ENCODE measurements around the gene NFATC1.

The NFATC1 gene

GRCh38 chr18:79471597-79471996 lies 75.9 kb downstream of the NFATC1 start:
- TF ChIP-seq GATA3 (IDR thresholded peaks at IDR 0.05; ENCODE audit: low read depth, low read length) (no peak), GATA2 (IDR thresholded peaks at IDR 0.05; ENCODE audit: low read depth, low read length) (no peak)

GRCh38 chr18:79472176-79472575 lies 76.4 kb downstream of the NFATC1 start:
- no peak for TF ChIP-seq GATA2 (IDR thresholded peaks at IDR 0.05; ENCODE audit: low read depth, low read length)
- TF ChIP-seq GATA3 (IDR thresholded peaks at IDR 0.05; ENCODE audit: low read depth, low read length), result no peak

DNA sequence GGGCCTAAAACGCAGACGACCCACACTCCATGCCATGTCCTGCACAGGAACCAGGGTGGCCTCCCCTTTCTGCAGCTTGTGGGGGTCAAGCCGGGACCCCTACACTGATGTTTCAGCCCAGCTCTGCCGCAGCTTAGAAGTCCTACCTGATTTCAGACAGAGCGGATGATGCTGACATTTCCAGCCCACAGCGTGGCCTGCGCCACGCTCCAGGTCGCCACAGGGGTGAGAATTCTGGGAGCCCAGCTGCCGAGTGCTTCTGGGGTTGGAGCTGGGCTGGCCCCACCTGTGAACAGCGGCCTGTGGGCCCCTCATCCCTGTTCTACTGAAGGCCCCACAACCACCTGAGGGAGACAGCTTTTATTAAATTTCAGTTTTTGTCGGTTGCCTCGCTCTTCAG lies 77.2 kb downstream of the NFATC1 start:
- TF ChIP-seq GATA2 (IDR thresholded peaks at IDR 0.05; ENCODE audit: low read depth, low read length), result no peak
- no peak for TF ChIP-seq GATA3 (IDR thresholded peaks at IDR 0.05; ENCODE audit: low read depth, low read length)

- TF ChIP-seq GATA3 (IDR thresholded peaks at IDR 0.05; ENCODE audit: low read depth, low read length) (no peak), GATA2 (IDR thresholded peaks at IDR 0.05; ENCODE audit: low read depth, low read length) (no peak)
Observed at GRCh38 chr18:79476031-79476917, 80.5 kb downstream of the NFATC1 start.

GRCh38 chr18:79476918-79477571 lies 81.3 kb downstream of the NFATC1 start:
- TF ChIP-seq GATA3 (IDR thresholded peaks at IDR 0.05; ENCODE audit: low read depth, low read length), result no peak
- TF ChIP-seq GATA2 (IDR thresholded peaks at IDR 0.05; ENCODE audit: low read depth, low read length), result no peak

- TF ChIP-seq GATA3 (IDR thresholded peaks at IDR 0.05; ENCODE audit: low read depth, low read length), result no peak
- TF ChIP-seq GATA2 (IDR thresholded peaks at IDR 0.05; ENCODE audit: low read depth, low read length), result no peak
Observed at GRCh38 chr18:79477711-79478483, 82.2 kb downstream of the NFATC1 start.

DNA sequence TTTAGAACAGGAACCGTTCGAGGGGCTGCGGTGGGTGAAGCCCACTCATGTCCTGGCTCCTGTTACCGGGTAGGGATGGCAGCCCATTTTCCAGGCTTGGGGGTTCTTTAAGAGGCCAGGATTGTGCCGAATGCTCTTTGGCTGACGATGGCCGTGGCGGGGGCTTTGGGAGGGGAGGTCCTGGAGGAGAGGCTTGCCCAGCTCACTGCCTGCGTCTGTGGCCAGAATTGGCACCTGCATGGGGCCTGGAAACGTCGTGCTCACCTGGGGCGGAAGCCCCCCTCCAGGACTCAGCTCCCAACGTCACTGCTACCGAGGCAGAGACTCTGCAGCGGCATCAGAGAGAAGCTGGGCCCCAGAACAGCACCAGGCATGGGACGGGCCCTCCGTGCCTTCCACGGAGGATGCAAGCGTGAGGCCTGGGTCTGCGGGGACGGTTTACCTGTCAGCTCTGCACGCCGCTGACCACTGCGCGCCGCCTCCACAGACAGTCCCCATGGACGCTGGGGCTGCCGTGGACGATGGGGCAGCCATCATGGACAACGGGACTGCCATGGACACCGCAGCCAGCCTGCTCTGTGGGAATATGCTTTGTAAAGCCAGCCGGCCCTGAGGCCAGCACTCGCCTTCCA lies 82.9 kb downstream of the NFATC1 start:
- TF ChIP-seq GATA2 (IDR thresholded peaks at IDR 0.05; ENCODE audit: low read depth, low read length) (no peak), GATA3 (IDR thresholded peaks at IDR 0.05; ENCODE audit: low read depth, low read length) (no peak)

- TF ChIP-seq GATA2 (IDR thresholded peaks at IDR 0.05; ENCODE audit: low read depth, low read length), result no peak
- TF ChIP-seq GATA3 (IDR thresholded peaks at IDR 0.05; ENCODE audit: low read depth, low read length), result no peak
Observed at GRCh38 chr18:79479116-79479760, 83.5 kb downstream of the NFATC1 start.

DNA sequence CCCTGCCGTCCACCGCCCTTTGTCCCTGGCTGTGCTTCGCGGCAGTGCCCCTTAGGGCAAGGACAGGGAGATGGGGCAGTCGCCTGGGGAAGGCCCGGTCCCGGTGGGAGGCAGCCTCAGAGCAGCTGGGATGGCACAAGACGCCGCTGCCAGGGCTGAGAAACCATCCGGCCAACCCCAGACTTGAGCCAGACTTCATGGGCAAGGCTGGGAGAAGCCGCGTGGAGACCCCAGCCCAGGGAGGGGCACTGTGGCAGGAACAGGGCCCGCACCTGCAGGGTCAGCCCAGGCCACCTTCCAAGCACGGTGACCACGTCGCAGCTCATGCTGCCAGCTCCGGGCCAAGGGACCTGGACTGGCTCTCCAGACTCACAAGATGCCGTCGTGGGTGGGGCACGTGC lies 84.0 kb downstream of the NFATC1 start:
- no peak for TF ChIP-seq GATA3 (IDR thresholded peaks at IDR 0.05; ENCODE audit: low read depth, low read length)
- TF ChIP-seq GATA2 (IDR thresholded peaks at IDR 0.05; ENCODE audit: low read depth, low read length), result no peak

DNA sequence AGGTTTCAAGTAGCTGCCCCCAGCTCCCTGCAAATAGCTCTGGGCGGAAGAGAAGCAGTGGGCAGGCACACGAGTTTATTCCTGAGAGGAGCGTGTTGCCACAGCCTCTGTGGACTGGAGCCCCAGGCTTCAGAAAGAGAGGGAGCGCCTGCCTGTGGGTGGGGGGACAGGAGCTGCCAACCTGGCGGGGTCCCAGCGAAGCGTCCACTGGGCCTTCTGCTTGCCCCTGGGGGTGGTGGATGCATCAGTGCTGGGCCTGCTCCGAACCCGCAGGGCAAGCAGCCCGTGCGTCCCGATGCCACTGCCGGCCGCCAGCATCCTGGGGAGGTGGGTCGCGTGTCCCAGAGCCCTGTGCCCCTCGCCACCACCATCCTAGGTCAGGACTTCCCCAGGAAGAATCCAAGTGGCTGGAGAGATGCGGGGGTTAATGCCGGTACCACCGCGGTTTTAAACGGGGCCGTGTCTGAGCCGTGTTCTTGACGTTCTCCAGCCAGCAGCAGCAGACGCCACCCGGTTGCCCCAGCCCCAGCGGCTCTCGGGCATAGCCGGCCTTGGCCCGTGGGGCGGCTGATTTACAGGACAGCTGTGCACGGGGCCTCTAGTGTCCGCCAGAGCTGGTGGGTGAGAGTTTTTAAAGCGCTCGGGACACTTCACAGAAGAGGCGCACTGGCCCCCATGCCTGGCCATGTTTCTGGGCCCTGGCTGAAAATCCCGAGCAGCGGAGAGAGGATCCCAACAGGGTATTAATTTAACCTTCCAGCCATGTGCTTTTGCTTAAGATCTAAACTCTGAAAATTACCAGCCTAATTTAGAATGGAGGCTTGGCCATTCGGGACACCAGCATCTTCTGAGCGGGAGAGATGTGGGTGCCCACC lies 84.7 kb downstream of the NFATC1 start:
- TF ChIP-seq GATA2 (IDR thresholded peaks at IDR 0.05; ENCODE audit: low read depth, low read length) (no peak), GATA3 (IDR thresholded peaks at IDR 0.05; ENCODE audit: low read depth, low read length) (no peak)

GRCh38 chr18:79481046-79481790 lies 85.5 kb downstream of the NFATC1 start:
- TF ChIP-seq GATA2 (IDR thresholded peaks at IDR 0.05; ENCODE audit: low read depth, low read length) (no peak), GATA3 (IDR thresholded peaks at IDR 0.05; ENCODE audit: low read depth, low read length) (no peak)

GRCh38 chr18:79483971-79484491 lies 88.3 kb downstream of the NFATC1 start:
- TF ChIP-seq GATA2 (IDR thresholded peaks at IDR 0.05; ENCODE audit: low read depth, low read length), result no peak
- TF ChIP-seq GATA3 (IDR thresholded peaks at IDR 0.05; ENCODE audit: low read depth, low read length), result no peak

All from SH-SY5Y (cell line).